ENCODE results near the gene TASOR2.

The TASOR2 gene

DNA sequence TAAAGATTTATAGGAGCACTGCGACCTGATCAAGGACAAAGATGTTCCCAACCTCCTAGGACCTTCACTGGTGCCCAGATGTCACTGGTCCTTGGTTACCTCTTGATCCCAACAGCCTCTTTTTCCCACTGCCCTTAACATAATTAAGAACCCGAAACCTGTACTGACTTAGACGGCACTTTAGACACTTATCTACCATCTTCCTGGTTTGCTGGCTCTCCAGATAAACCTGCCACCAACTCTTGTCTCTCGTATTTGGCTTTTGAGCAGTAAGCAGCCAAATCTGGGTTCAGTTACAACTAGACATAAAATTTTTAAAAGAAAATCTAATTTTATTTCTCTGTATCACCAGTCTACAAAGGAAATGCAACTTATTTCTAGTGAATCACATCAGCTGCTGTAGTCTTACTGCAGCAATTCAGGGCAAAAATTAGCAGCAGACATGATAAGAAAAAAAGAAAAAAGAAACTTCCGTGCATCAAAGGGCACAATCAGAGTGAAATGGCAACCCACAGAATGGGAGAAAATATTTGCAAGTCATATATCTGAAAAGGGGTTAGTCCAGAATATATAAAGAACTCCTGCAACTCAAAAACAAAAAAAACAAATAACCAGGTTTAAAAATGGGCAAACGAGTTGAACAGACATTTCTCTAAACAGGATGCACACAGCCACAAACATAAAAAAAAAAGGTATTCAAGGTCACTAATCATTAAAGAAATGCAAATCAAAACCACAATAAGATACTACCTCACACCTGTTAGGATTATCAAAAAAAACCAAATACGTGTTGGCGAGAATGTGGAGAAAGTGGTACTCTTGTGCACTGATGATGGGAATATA lies 27.7 kb upstream of the TASOR2 start:
- DNase-seq, result no peak

- no peak for DNase-seq
Measured at GRCh38 chr10:5658871-5659618, 25.6 kb upstream of the TASOR2 start.

GRCh38 chr10:5659702-5660528 lies 24.7 kb upstream of the TASOR2 start:
- DNase-seq, result peak; percentile 30

GRCh38 chr10:5661043-5661442 lies 23.6 kb upstream of the TASOR2 start:
- DNase-seq, result no peak

GRCh38 chr10:5662708-5663579 lies 21.7 kb upstream of the TASOR2 start:
- DNase-seq, result no peak

DNA sequence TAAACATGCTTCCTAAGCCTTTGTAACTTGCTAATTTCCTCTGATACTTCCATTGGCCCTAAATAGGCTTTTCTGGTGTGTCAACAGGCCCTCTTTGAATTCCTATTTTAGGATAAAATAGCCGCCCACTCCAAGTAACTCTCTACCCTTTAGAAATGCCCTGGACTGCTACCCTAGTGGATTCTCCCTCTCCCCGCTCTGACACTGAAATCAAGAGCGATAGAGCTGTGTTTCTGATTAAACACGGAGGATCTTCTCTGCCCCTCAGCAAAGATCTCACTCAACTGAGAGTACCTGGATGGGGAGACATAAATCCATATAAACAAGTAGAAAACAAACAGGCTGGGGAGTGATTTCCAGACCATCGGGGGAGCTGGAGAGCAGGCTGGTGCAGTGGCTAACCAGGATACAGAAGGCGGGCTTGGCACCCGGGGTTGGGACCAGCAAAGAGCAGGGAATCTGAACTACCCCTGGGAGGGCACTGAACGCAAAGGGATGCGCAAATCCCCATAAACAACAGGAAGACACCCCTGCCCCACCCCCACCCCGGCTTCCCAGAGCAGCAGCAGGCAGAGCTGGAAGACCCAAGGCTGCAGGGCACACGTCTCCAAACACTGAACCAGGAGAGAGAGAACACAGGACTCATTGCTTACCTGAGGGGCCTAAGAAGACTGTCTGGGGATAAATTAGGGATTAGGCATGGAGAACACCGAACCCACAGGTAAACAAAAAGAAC lies 20.8 kb upstream of the TASOR2 start:
- DNase-seq, result no peak

- no peak for DNase-seq
Measured at GRCh38 chr10:5665373-5666007, 19.1 kb upstream of the TASOR2 start.

GRCh38 chr10:5666008-5666840 lies 18.4 kb upstream of the TASOR2 start, which contains the start of gene ASB13:
Gene ASB13 (minus strand): TSS chr10:5666595. CDS start chr10:5666551, 44 bp downstream.
- peak; percentile 65 for DNase-seq

- DNase-seq, result no peak
Measured at GRCh38 chr10:5666841-5667630, 17.6 kb upstream of the TASOR2 start.

- DNase-seq, result no peak
Measured at GRCh38 chr10:5668429-5668828, 16.2 kb upstream of the TASOR2 start.

GRCh38 chr10:5669604-5670003 lies 15.0 kb upstream of the TASOR2 start:
- DNase-seq, result no peak

DNA sequence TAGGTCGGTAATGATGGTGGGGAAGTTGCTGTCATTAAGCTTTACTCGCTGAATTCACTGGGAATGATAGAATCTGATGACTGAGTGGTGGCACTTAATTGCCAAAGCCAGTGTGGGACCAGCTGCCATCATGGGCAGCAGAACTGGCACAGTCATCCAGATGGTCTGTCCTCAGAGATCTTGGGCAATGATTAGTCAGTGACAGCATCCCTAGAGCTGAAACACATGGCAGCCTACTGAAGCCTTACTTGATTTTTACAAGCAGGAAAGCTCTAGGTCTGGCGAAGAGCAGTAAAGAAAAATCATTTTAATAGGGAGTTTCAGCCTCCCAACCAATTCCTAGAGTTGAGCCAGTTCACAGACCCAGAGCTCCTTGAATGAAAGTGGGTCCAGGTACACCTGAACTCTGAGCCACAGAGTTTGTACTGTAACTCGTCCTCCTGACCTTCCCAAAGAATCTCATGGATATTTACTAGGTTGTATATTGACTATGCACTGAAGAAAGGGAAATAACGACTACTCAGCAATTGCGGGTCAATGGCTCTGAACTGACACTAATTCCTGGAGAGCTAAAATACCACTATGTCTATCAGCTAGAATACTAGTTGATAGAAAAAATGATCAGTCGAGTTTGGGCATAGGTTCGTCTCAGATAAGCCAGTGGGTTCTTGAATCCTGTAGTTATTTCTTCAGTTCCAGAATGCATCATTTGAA lies 13.8 kb upstream of the TASOR2 start:
- no peak for DNase-seq

DNA sequence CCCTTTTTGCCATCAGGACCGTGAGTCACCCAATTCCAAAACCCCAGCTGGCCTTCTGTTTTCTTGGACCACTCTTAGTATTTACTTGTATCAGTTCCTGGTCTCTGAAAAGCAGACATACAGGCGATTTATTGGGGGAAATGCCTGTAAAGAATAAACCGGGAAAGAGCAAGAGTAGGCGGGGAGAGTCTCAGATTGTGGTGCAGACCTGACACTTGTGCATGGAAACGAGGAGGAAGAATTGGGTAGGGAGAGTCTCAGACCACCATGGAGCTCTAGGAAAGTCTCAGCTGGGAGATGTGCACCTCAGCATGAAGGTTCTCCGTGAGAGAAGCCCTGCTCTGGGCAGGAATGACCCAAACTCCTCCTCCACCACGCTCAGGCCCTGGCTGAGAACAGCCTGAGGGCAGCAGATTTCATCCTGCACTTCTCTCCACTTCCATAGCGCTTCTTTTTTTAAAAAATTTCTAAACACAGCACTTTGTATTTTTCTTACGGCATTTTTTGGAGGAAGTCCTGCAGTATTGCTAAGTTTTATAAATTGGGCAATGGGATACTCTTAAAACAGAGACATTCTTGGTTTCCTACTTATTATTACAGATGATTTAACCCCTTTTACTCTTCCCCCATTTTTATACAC lies 6.1 kb upstream of the TASOR2 start:
- no peak for DNase-seq

- DNase-seq, result no peak
Measured at GRCh38 chr10:5679037-5679435, 5.6 kb upstream of the TASOR2 start.

DNA sequence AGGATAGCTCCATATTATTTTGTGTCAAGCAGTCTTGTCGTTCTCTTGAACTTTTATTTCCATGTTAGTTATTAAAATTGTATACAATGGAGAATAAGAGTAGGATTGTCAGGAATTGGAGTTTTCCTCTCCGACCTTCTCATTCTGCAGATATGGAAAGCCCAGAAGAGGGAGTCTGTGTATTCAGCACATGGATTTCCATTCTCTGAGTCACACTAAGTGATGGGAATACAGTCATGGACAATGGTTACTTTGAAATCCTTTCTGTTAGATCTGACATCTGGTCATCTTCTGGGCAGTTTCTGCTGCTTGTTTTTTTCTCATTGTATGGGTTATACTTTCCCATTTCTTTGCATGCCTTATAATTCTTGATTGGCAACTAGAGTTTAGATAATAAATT lies 5.0 kb upstream of the TASOR2 start:
- no peak for DNase-seq

DNA sequence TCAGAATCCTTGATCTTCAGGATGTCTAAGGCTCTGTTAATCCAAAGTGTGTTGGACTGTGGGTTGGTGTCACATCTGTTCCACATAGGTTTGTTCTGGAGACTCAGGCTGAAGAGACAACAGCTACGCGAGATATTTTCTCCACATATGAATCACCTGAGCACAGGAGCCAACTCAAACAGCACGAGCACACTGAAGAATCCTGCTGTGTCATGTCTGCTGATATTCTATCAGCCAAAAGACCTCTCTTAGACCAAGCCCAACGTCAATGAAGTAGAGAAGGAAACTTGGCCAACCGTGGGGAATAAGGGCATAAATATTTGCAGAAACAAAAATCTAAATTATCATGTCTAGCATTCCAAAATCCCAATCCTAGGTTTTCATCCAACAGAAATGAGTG lies 2.7 kb upstream of the TASOR2 start:
- DNase-seq, result no peak

DNA sequence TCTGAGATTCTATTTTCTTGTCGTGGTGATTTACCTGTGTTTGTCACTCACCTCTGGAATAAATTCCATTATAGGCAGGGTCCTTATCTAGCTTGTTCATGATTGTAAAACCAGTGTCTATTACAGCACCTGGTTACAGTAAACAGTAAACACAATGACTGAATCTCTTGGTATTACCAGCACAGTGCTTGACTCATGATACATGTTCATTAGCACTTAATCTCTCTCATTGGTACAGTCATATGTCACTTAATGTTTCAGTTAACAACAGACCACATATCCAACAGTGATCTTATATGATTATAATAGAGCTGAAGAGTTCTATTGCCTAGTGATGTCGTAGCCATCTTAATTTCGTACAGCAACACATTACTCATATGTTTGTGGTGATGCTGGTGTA lies 1.6 kb upstream of the TASOR2 start:
- no peak for DNase-seq

Data from stimulated activated CD8-positive, alpha-beta memory T cell treated with anti-CD3 and anti-CD28 coated beads, Interleukin-4, amount 100 ng/mL, for 48 hours (primary cell).